K562 (cell line): ENCODE measurements around the gene SMIM35.

Experiments used
- EZH2 ChIP-seq: IDR thresholded peaks from 2 replicates; pipeline ENCODE4 v1.6.1; 2012; ENCODE audit warnings: low read depth, mild to moderate bottlenecking, inconsistent platforms, low read length, borderline replicate concordance
- KLF13 ChIP-seq: fragments of 450-650 bp; IDR thresholded peaks from 2 replicates; pipeline ENCODE4 v1.6.1; 2016; ENCODE audit warnings: missing genetic modification characterization, low read depth, mild to moderate bottlenecking, missing compliant biosample characterization, moderate library complexity, borderline replicate concordance
- ZKSCAN1 ChIP-seq: fragments of 150-350 bp; IDR thresholded peaks from 2 replicates; pipeline ENCODE4 v1.6.1; 2016; ENCODE audit warnings: low read depth, low read length
- ZNF121 ChIP-seq: sonication (generic); formaldehyde crosslinking; conservative IDR thresholded peaks from 2 replicates; pipeline ENCODE4 v1.8.0; 2022; ENCODE audit warnings: missing genetic modification reagents
- TF ChIP-seq, protein P1 (sequence below): sonication (generic); formaldehyde crosslinking; IDR thresholded peaks from 2 replicates; pipeline ENCODE4 v1.8.1; 2022; ENCODE audit warnings: missing genetic modification reagents
- TF ChIP-seq, protein P2 (sequence below), 3 experiments: IDR thresholded peaks in 2 of 3; conservative IDR thresholded peaks in 1 of 3; 2 replicates each; pipeline ENCODE4 v1.5.1; 2011 to 2012; ENCODE audit warnings: low read length in 3 of 3, mild to moderate bottlenecking in 3 of 3, control low read depth in 2 of 3, improper control_type of control experiment in 1 of 3, inconsistent platforms in 1 of 3, low read depth in 1 of 3, mixed read lengths in 1 of 3, moderate library complexity in 1 of 3; ENCODE audit not compliant: insufficient read depth in 2 of 3
- TF ChIP-seq, protein P3 (sequence below): fragments of 250-450 bp; sonication (Bioruptor Pico); IDR thresholded peaks from 2 replicates; pipeline ENCODE4 v1.8.0; 2021; ENCODE audit warnings: moderate library complexity, mild to moderate bottlenecking, inconsistent platforms
- TF ChIP-seq, protein P4 (sequence below): fragments of 250-450 bp; sonication (Bioruptor Pico); IDR thresholded peaks from 2 replicates; pipeline ENCODE4 v1.5.0; 2021; ENCODE audit warnings: mild to moderate bottlenecking, borderline replicate concordance
- TF ChIP-seq, protein P5 (sequence below): fragments of 250-450 bp; sonication (Bioruptor Pico); IDR thresholded peaks from 2 replicates; pipeline ENCODE4 v1.5.0; 2020; ENCODE audit warnings: mild to moderate bottlenecking, borderline replicate concordance

DNA sequence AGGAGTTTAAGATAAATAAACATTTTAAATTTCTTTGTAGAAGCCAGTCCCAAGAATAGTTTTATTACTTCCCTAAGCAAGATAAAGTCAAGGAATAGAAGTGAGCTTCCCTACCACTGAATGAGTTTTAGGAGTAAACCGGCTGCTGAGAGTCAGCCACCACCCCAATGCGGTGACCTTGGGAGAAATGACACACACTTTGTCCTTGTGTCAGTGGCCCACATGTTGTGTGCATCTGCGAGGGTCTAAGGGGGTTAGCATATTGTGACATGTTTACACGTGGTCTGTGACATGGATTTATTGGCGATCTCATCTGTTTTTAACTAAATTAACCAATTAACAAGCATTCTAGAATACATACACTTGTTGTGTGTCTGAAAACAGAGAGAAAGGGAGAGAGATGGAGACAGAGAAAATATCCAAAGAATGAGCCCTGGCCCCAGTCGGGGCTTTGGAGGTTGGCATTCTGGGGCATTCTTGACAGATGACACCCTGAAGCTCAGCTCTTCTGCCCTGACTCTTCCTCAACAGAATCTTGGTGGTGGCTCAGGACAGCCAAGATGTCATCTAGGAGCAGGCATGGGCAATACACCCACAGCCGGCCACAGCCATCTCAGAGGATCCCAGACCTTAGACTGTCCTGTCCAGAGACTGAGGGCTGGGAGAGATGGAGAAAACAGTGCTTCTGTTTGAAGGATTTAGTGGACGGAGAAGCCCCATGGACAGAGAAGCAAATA, 39.6 kb downstream of the SMIM35 start:
- TF ChIP-seq, protein P1, sequence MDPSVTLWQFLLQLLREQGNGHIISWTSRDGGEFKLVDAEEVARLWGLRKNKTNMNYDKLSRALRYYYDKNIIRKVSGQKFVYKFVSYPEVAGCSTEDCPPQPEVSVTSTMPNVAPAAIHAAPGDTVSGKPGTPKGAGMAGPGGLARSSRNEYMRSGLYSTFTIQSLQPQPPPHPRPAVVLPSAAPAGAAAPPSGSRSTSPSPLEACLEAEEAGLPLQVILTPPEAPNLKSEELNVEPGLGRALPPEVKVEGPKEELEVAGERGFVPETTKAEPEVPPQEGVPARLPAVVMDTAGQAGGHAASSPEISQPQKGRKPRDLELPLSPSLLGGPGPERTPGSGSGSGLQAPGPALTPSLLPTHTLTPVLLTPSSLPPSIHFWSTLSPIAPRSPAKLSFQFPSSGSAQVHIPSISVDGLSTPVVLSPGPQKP (CRISPR knock-in tag) = no peak
- TF ChIP-seq, protein P2, sequence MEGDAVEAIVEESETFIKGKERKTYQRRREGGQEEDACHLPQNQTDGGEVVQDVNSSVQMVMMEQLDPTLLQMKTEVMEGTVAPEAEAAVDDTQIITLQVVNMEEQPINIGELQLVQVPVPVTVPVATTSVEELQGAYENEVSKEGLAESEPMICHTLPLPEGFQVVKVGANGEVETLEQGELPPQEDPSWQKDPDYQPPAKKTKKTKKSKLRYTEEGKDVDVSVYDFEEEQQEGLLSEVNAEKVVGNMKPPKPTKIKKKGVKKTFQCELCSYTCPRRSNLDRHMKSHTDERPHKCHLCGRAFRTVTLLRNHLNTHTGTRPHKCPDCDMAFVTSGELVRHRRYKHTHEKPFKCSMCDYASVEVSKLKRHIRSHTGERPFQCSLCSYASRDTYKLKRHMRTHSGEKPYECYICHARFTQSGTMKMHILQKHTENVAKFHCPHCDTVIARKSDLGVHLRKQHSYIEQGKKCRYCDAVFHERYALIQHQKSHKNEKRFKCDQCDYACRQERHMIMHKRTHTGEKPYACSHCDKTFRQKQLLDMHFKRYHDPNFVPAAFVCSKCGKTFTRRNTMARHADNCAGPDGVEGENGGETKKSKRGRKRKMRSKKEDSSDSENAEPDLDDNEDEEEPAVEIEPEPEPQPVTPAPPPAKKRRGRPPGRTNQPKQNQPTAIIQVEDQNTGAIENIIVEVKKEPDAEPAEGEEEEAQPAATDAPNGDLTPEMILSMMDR (IDR thresholded peaks at IDR 0.05 in 2 of 3, conservative IDR thresholded peaks at IDR 0.05 in 1 of 3; ENCODE audit: insufficient read depth in 2 of 3, low read depth in 1 of 3, low read length in 3 of 3) = no peak
- TF ChIP-seq KLF13 (tag) (no peak), ZKSCAN1 (no peak), ZNF121 (CRISPR knock-in tag) (no peak), EZH2 (no peak)
- TF ChIP-seq, protein P3, sequence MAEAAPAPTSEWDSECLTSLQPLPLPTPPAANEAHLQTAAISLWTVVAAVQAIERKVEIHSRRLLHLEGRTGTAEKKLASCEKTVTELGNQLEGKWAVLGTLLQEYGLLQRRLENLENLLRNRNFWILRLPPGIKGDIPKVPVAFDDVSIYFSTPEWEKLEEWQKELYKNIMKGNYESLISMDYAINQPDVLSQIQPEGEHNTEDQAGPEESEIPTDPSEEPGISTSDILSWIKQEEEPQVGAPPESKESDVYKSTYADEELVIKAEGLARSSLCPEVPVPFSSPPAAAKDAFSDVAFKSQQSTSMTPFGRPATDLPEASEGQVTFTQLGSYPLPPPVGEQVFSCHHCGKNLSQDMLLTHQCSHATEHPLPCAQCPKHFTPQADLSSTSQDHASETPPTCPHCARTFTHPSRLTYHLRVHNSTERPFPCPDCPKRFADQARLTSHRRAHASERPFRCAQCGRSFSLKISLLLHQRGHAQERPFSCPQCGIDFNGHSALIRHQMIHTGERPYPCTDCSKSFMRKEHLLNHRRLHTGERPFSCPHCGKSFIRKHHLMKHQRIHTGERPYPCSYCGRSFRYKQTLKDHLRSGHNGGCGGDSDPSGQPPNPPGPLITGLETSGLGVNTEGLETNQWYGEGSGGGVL (CRISPR knock-in tag) = no peak
- TF ChIP-seq, protein P4, sequence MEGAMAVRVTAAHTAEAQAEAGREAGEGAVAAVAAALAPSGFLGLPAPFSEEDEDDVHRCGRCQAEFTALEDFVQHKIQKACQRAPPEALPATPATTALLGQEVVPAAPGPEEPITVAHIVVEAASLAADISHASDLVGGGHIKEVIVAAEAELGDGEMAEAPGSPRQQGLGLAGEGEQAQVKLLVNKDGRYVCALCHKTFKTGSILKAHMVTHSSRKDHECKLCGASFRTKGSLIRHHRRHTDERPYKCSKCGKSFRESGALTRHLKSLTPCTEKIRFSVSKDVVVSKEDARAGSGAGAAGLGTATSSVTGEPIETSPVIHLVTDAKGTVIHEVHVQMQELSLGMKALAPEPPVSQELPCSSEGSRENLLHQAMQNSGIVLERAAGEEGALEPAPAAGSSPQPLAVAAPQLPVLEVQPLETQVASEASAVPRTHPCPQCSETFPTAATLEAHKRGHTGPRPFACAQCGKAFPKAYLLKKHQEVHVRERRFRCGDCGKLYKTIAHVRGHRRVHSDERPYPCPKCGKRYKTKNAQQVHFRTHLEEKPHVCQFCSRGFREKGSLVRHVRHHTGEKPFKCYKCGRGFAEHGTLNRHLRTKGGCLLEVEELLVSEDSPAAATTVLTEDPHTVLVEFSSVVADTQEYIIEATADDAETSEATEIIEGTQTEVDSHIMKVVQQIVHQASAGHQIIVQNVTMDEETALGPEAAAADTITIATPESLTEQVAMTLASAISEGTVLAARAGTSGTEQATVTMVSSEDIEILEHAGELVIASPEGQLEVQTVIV (CRISPR knock-in tag) = no peak
- TF ChIP-seq, protein P5, sequence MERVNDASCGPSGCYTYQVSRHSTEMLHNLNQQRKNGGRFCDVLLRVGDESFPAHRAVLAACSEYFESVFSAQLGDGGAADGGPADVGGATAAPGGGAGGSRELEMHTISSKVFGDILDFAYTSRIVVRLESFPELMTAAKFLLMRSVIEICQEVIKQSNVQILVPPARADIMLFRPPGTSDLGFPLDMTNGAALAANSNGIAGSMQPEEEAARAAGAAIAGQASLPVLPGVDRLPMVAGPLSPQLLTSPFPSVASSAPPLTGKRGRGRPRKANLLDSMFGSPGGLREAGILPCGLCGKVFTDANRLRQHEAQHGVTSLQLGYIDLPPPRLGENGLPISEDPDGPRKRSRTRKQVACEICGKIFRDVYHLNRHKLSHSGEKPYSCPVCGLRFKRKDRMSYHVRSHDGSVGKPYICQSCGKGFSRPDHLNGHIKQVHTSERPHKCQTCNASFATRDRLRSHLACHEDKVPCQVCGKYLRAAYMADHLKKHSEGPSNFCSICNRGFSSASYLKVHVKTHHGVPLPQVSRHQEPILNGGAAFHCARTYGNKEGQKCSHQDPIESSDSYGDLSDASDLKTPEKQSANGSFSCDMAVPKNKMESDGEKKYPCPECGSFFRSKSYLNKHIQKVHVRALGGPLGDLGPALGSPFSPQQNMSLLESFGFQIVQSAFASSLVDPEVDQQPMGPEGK = no peak
